GM12892 (cell line): ENCODE results near the gene IL13RA1.

Source experiments
- POLR2A ChIP-seq: IDR thresholded peaks from 2 replicates; pipeline ENCODE4 v1.6.1; 2011; ENCODE audit warnings: low read depth, low read length, control low read depth
- POLR2AphosphoS5 ChIP-seq: IDR thresholded peaks from 2 replicates; pipeline ENCODE4 v1.6.1; 2011; ENCODE audit warnings: low read depth, low read length, control low read depth
- TAF1 ChIP-seq: IDR thresholded peaks from 2 replicates; pipeline ENCODE4 v1.6.1; 2011; ENCODE audit warnings: low read depth, mild to moderate bottlenecking, control low read depth, low read length, borderline replicate concordance

DNA sequence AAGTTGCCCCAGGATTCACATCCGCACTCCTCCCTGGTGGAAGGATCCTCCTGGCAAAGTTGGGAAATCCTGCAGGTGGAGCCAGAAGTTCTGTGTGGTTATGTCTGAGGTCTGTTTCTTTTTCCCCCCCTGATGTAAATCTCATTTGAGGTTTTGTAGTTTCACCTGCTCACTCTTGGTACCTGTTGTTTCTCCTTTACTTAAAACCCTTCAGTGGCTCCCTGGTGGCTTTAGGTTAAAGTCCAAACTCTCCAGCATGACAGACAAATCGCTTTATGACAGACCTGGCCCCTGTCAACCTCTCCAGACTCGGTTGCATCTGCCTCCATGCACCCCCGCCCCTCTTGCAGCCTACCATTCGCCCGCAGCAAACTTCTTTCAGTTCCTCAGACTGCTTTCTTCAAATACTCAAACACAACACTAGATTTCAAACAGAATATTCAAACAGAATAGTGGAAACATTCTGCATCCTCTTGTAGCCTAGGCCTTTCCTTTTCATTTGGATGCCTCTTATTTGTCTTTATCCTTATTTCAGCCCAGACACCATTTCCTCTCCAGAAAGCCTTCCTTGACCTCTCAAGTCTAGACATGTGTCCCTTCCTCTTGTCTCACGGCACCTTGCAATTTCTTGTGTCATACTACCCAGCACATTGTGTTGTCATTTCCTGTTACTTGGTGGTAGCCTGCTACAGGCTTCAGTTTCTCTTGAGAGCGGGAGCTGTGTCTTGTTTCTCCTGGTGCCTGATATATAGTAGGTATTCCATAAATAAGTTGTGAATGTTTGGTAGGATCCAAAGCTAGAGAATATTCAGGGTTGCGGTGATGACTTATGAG is 24.8 kb downstream of the IL13RA1 start:
- TF ChIP-seq POLR2A (no peak), POLR2AphosphoS5 (no peak), TAF1 (no peak)
